Measurements from ENCODE around the gene PIF1. TPM values are rescaled to one million over a fixed set of nuclear protein-coding genes. Genes with fewer than 3 reads are reported as not detected.

PIF1 gene
- total RNA-seq, 1 experiment from 2014 or later: 74.4 TPM

DNA sequence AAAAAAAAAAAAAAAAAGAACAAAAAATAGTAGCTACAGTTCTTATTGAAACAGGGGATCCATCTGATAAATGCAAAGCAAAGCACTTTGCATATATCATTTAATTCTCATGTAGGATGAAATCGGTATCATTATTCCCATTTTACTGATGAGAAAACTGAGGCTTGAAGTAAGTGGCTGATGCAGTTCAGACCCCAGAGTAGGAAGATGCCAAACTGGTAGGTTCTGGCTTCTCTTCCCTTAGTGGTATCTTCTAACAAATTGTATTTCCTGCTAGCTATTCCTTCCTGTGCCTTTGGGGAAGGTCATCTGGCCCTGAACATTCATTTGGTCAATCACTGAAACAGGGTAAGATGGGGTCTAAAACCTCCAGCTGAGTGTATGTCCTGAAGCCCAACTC, 21.9 kb downstream of the PIF1 start:
- Histone ChIP-seq H2BK12ac (ENCODE audit: insufficient read length, low read depth, low read length) (no peak overlapping the region), H3K23me2 (ENCODE audit: insufficient read length, low read depth, low read length, poor library complexity, severe bottlenecking) (peaks cover 6% of the 10 kb centered on the region), H3K4me1 (ENCODE audit: insufficient read depth, low read length) (peaks cover 5% of the 10 kb centered on the region; the same call in 1 of the 2 replicates), H3K79me1 (ENCODE audit: insufficient read depth, low read depth, low read length, poor library complexity, severe bottlenecking) (no peaks in the 10 kb centered on the region), H3K56ac (ENCODE audit: insufficient read length, low read depth, low read length) (no peak overlapping the region), H3K27me3 (ENCODE audit: insufficient read depth, low read length) (no peaks in the 10 kb centered on the region), H3K14ac (ENCODE audit: insufficient read depth, low read length) (no peak overlapping the region), H3K4ac (ENCODE audit: low read depth, low read length) (no peak overlapping the region), H4K5ac (ENCODE audit: insufficient read length, low read depth, low read length) (no peak overlapping the region), H3K79me2 (ENCODE audit: insufficient read depth, low read length) (no peaks in the 10 kb centered on the region), H3K9me3 (ENCODE audit: control insufficient read depth, low read depth, low read length) (no peaks in the 10 kb centered on the region), H2AK5ac (ENCODE audit: insufficient read length, low read length) (no peak overlapping the region), H2BK20ac (ENCODE audit: low read depth, low read length, poor library complexity, severe bottlenecking) (no peak overlapping the region), H3T11ph (ENCODE audit: low read length) (no peak overlapping the region), H3K23ac (ENCODE audit: insufficient read length, low read depth, low read length) (no peak overlapping the region), H2BK120ac (ENCODE audit: low read depth, low read length, poor library complexity, severe bottlenecking) (no peak overlapping the region), H4K8ac (replicated peaks; ENCODE audit: insufficient read length, low read depth, low read length) (no peak overlapping the region), H4K20me1 (ENCODE audit: control insufficient read depth, insufficient read depth, insufficient read length) (no peaks in the 10 kb centered on the region), H2AFZ (ENCODE audit: low read length) (no peak overlapping the region), H3K18ac (ENCODE audit: insufficient read length, low read depth, low read length) (no peak overlapping the region), H3K4me2 (ENCODE audit: insufficient read depth, insufficient read length, low read length) (no peak overlapping the region), H2BK5ac (ENCODE audit: insufficient read length, low read length) (no peak overlapping the region), H4K91ac (ENCODE audit: insufficient read length, low read depth, low read length) (no peak overlapping the region), H3K27ac (ENCODE audit: insufficient read length, low read depth, low read length) (no peak overlapping the region), H2BK15ac (ENCODE audit: low read depth, low read length) (no peak overlapping the region), H3K9ac (ENCODE audit: extremely low read depth, insufficient read length, low read length) (no peak overlapping the region)
- WGBS (ENCODE audit: extremely low coverage, insufficient read length, low lambda C conversion rate): no CpG with 5 or more reads among the region's 1 CpG
- no peaks in the 10 kb centered on the region for H3K27me3 Mint-ChIP-seq (ENCODE audit: low read depth)
- peaks cover 27 to 28% of the 10 kb centered on the region in 2 experiments for H3K4me1 Mint-ChIP-seq
- peaks cover 5 to 8% of the 10 kb centered on the region in 2 experiments for H3K9me3 Mint-ChIP-seq
- H3K4me3 Mint-ChIP-seq: no peak overlapping the region
- H3K36me3 Mint-ChIP-seq (ENCODE audit: insufficient read depth in 1 of 3, low read depth in 3 of 3): peaks cover 7 to 10% (median 9%) of the 10 kb centered on the region in 3 experiments
- H3K27ac Mint-ChIP-seq: no peak overlapping the region
- TF ChIP-seq, protein P1, sequence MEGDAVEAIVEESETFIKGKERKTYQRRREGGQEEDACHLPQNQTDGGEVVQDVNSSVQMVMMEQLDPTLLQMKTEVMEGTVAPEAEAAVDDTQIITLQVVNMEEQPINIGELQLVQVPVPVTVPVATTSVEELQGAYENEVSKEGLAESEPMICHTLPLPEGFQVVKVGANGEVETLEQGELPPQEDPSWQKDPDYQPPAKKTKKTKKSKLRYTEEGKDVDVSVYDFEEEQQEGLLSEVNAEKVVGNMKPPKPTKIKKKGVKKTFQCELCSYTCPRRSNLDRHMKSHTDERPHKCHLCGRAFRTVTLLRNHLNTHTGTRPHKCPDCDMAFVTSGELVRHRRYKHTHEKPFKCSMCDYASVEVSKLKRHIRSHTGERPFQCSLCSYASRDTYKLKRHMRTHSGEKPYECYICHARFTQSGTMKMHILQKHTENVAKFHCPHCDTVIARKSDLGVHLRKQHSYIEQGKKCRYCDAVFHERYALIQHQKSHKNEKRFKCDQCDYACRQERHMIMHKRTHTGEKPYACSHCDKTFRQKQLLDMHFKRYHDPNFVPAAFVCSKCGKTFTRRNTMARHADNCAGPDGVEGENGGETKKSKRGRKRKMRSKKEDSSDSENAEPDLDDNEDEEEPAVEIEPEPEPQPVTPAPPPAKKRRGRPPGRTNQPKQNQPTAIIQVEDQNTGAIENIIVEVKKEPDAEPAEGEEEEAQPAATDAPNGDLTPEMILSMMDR (conservative IDR thresholded peaks at IDR 0.05): no peak
- no peak for DNase-seq

Measured in H9 (cell line).